NCI-H1105 treated with DMSO at 0.1 percent for 48 hours (cell line): ENCODE data around the gene PPP1R3F.
"Not testable (repeated sequence)": the region's sequence is repeated elsewhere in the genome, so short reads cannot be mapped to it uniquely, and the experiment has no call there.

Experiments used
- DNase-seq: peaks from one replicate; lab custom pipeline; 2025; lab: John Stamatoyannopoulos, UW

The PPP1R3F gene

DNA sequence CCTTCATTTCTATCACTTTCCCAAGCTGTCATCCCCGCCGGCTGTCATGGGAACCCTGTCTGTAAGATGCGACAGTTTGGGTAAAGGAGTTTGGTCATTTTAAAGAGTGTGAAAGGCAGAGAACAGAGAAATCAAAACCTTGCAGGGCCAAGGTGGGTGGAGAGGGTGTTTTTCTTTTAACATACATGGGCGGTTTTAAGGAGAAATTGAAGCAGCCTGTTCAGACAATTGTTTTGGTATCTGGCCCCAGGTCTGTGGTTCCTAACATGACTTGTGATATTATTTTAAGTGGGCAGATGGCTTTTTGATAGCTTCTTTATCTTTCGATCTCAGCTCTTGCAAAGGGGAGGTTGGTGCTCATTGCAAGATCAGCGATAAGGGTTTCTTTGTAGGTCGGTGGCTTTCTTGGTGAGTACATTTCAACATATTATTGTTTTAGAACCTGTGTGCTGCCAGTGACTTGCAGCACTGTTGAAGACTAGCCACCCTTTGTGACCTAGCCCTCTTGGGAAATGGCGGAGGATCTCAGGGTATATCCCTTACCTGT is 3.7 kb downstream of the PPP1R3F start:
- no peak for DNase-seq

DNA sequence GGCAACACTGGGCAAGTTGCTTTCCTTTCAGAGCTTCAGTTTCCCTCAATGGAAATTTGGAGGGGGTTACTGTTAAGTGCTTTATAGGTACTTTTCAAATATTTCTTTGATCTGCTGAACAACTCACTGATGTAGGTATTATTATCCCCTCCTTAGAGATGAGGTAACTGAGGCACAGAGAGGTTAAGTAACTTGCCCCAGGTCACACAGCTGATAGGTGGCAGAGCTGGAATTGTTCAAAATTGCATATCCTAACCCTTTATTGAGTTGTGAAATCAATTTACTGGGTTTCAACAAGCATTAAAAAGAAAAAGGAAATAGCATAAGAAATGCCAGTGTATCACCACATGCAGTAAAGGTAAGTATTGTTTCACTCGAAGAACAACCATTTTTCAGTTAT is 6.6 kb downstream of the PPP1R3F start:
- DNase-seq: no peak

DNA sequence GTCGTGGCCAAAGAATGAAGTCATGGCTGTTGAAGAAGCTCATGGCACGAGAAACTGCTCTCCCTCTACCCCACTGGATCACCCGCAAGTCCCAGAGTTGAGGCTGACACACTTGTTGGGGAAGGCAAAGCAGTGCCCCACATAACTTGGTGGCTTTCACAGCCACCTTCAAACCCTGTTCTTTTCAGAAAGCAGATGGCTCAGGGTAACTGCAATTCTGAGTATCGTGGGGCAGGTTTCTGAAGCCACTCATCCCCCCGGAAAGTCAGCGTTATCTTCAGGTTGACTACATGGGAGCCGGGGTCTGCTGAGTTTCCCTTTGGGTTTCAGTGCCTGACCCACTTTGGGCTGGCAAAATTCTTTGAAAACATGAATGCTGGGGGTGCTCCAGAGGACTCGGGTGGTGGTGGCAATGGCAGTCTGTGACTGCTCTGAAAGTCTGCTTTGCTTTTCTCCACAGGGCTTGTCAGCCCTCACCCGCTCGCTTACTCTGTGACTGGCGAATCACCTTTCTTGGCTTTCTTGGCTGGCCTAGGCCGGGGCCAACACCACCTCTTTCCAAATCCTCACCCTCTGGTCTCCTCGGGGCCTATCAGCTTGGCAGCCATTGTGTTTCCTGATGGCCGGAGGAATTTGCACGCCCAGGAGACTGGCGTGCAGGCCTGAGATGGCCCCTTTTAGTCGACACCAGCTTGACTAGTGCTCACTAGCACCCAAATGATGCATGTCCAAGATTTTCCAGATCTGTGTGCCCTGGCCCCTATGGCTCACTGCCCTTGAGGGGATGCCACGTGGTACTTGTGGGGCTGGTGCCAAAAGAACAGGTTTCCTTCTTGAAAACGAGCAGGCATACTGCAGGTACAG is 7.3 kb downstream of the PPP1R3F start:
- DNase-seq: no peak

DNA sequence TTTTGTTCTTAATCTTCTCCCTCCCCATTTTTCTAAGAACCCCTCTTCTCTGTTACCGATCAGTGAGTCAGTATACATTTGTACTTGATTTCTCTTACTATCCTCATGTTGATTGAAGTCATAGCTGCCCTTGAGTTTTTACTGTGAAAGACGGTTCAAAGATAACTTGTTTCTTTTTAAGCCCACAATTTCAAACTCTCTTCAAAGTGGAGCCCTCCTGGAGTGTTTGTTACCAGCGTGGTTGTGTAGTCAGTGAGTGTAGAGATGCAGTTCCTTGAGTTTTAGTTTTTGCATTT is 7.9 kb downstream of the PPP1R3F start:
- no peak for DNase-seq

DNA sequence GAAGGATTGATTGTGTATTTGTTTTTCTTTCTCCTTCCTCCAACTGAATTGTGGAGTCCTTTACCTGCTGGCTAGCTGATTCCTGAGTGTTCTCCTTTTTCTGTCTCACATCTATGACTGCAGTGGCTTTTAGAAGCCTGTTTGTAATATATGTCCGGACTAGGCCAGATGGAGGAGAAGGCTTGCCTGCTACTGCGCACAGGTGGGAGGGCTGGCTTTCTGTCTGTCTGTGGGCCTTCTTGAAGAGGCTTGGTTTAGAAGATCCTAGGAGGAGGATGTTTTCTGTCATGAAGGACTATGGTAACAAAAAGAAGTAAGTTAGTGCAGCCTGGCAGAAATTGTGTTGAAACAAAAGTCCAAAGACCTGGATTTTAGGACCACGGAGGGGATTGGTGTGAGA is 8.5 kb downstream of the PPP1R3F start:
- no peak for DNase-seq

DNA sequence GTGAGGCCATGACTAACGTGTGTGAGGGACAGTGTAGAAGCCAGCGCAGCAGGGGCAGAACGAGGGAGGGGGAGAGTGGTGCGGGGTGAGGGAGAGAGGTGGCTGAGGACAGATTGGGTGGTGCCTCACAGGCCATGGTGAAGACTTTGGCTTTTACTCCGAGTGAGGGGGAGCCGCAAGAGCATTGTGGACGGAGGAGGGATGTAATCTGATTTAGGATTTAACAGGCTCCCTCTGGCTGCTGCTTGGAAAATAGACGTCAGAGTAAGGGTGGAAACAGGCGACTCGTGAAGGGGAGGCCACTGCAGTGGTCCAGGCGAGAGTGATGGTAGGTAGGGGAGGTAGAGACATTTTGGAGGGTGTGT is 13.0 kb downstream of the PPP1R3F start:
- DNase-seq: no peak

DNA sequence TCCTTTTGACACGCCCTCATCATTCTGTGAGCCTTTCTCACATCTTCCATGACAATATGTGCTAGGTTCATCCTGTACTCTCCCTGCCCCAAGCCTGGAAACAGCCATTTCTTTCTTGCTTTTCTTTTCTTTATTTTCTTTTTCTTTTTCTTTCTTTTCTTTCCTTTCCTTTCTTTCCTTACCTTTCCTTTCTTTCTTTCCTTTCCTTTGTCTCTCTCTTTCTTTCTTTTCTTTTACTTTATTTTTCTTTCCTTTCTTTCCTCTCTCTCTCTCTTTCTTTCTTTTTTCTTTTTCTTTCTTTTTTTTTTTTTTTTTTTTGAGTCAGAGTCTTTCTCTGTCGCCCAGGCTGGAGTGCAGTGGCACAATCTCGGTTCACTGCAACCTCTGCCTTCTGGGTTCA is 14.6 kb downstream of the PPP1R3F start:
- no peak for DNase-seq

DNA sequence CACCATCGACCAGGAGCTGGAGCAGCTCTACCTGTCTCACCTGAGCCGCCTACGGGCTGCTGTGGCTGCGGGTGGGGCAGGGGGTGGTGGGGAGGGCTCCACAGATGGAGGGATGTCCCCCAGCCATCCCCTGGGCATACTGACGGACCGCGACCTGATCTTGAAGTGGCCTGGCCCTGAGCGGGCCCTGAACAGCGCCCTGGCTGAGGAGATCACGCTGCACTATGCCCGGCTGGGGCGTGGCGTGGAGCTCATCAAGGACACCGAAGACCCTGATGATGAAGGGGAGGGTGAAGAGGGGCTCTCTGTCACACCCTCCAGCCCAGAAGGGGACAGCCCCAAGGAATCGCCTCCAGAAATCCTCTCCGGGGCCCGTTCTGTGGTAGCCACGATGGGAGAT is 16.5 kb downstream of the PPP1R3F start:
- no peak for DNase-seq

DNA sequence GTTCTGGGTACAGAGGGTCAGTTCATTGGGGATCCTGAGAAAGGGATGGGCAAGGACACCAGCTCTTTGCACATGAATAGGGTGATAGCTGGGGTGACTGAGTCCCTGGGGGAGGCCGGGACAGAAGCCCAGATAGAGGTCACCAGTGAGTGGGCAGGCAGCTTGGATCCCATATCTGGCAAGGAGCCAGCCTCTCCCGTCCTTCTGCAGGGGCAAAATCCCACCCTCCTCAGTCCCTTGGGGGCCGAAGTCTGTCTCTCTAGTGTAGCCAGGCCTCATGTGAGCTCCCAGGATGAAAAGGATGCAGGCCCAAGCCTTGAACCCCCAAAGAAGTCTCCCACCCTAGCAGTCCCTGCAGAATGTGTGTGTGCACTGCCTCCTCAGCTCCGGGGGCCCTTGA is 17.0 kb downstream of the PPP1R3F start:
- DNase-seq: no peak

DNA sequence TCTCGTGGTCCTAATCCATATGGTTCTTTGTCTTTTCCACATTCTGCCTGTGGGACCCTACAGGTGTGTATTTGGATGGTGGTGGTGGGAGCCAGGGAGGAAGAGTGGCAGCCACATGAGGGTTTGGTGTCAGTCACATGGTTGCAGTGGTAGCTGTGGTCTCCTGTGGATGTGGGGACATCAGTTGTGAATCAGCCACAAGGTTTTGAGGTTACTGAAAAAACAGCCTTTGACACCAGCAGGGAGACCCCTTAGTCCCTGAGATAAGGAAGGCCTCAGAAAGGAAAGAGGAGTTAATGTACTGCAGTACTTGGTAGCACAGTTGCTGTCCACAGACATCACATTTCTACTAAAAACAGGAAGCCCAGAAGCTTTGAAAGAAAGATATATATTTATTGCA is 18.1 kb downstream of the PPP1R3F start:
- DNase-seq: no peak

DNA sequence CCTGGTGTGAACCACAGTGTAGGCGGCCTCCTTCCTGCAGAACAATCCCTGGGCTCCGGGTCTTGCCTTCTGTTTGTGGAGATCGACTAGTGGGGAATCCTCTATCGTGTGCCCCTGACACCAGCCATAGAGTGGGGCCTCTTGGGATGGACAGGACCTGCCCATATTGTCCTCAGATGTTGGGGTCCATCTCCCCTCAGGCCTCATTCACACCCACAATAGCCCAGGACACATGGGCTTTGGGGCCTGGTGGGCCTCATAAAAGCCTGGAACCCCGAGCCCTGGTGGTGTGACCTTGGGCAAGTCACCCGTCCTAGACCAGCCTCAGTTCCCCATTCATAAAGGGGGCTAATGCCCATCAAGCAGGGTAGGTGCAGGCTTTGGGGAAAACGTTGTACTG is 20.6 kb downstream of the PPP1R3F start:
- DNase-seq: no peak

DNA sequence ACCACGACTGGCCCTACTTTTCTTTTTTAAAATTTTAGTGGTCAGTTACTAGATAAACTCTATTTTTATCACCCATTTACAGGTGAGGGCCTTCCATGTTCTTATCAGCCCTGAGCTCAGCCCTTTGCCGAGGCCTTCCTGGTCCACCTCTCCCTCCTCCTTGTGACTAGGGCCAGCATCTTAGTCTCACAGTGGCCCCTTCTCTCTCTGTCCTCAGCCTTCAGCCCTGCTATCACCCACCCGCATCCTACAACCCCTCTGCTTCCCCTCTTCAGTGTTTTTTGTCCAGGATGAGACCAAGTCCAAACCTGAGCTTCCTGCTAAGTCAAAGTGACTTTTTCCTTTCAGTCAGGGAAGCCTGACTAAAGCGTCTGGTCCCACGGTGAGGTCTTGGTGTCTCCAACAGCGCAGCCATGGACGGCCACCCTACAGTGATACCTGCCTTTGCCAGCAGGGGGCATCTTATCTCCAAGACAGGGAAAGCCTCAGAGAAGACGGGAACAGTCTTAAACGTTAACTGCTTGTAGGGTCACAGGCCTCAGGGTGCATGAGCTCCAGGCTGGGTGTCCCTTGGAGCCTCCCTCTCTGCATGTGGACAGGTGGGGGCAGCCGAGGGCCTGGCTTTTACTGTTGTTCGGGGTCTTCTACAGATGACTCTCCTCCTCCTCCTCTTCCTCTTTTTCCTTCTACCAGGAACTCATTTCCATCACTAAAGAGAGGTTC is 22.2 kb downstream of the PPP1R3F start:
- peak; percentile 36 for DNase-seq

DNA sequence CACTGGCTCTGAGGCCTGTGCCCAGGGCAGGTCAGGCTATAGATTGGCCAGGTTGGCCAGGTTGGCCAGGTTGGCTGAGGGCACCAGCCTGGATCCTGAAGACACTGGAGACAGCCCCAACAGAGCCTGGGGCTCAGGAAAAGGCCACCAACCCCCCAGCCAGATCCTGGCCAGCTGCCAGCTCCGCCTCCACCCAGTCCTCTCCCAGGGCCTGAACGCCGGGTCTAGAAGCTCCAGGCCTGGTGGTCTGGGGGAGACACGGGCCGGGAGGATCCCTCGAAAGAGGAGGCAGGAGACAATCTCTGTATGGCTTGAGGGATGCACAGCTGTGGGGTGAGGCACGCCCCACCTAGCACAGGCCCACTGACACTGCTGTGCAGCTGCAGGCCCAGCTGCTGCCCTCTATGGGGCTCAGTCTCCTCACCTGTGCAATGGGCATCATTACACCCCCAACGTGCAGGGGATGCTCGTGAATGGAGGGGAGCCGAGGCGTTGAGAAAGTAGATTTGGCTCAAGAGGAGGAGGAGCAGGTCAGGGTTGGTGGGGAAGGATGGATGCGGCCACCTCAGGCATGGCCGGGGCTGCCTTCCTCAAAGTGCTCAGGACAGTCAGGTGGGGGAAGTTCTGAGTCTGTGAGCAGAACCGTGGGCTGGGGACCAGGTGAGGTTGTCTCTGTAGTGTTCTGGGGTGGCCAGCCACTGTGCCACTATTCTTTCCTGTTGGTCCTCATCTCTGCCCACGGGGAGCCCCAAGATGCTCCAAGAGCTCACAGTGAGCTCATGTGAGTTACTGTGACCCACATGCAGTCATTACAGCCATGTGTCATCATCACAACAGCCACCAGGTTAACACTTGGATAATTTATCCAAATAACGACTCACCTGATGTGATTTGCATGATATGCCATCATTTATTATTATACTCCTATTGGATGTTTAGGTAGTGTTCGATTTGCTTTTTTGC is 23.1 kb downstream of the PPP1R3F start:
- DNase-seq: no peak

DNA sequence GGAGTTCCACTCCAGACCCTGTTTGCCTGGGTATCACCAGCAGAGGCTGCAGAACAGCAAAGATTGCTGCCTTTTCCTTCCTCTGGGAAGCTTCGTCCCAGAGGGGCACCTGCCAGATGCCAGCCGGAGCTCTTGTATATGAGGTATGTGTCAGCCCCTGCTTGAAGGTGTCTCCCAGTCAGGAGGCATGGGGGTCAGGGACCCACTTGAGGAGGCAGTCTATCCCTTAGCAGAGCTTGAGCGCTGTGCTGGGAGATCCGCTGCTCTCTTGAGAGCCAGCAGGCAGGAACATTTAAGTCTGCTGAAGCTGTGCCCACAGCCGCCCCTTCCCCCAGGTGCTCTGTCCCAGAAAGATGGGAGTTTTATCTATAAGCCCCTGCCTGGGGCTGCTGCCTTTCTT is 29.7 kb downstream of the PPP1R3F start:
- not testable (repeated sequence) for DNase-seq

DNA sequence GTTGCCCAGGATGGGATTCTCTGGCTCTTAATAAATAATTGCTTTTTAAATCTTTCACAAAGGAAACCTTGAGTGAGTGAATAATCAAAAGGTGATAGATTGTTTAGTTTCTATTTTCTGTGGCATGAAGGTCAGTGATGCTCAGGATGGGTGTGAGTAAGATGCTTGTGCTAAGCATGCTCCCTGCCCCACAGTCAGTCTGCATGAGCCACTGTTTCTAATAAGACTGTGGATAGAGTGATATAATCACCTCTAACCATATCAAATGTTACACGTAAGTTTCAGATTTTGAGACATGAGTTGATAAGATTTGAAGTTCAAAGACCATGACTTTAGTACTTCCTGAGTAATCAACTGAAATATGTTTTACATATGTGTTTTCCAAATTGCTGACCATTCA is 31.1 kb downstream of the PPP1R3F start:
- no peak for DNase-seq

DNA sequence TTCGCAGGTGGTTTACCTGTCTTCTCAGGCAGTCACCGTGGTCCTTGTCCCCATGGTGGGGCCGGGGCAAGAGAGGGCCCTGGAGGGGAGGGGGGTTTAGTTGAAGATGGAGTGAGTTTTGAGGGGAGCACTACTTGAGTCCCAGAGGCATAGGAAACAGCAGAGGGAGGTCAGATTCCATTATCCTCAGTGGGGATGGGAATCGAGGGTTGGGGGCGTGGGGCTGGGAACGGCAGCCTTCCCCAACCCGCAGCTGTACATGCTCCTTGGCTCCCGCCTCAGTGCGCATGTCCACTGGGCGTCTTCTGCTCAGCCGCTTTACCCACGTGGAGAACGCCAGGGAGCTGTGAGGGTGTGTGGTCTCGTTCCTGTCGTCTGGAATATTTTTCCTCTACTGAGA is 33.8 kb downstream of the PPP1R3F start, which contains the start of gene GAGE10:
GAGE10 (plus strand) TSS at position 301 of the 400 bp plus-strand sequence. CDS start 1,214 bp downstream, outside the sequence.
- DNase-seq: no peak

DNA sequence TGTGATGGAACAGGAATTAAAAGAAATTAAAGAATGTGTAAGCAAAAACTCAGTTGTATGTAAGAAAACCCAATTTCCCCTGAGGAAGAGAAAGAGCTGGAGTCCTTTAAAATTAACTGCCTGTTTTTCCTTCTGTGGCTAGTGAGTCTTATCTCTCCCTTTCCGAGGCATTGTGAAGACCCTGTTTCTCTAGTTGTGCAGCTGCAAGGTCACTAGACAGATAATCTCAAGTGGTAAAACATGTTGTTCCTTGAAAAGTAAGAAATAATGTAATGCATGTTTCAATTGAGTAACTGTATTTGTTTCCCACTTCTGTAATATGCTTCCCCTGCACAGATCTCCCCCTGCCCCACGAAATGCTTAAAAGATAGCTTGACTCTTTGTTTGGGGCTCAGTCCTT is 38.2 kb downstream of the PPP1R3F start:
- not testable (repeated sequence) for DNase-seq

DNA sequence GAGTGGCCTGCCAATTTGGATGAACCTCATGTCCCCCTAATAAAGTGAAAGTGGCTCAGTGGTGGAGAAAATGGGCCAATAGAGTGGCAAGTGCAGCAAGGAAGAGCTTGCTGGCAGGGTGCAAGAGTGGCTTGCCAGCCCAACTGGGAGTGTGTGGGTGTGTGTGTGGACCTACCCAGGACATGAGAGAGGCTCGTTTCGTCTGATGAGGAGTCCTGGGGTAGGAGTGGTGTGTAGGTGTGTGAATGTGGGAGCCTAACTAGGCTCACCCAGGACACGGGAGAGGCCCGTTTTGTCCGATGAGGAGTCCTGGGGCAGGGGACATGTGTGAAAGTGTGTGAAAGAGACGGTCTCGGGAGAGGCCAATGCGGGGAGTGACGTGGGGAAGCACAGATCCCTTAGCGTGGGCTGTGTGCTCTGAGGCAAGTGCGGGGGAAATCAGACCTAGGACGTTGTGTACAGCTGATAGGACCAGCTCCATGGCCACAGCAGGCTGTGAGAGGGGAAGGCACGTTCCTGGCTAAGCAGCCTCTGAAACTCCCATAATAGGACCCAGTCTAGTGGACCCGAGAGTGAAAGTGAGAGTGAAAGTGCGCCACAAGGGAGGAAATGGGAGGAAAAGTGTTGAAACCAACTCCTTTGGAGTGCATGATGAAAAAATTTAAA is 39.1 kb downstream of the PPP1R3F start:
- no peak for DNase-seq

DNA sequence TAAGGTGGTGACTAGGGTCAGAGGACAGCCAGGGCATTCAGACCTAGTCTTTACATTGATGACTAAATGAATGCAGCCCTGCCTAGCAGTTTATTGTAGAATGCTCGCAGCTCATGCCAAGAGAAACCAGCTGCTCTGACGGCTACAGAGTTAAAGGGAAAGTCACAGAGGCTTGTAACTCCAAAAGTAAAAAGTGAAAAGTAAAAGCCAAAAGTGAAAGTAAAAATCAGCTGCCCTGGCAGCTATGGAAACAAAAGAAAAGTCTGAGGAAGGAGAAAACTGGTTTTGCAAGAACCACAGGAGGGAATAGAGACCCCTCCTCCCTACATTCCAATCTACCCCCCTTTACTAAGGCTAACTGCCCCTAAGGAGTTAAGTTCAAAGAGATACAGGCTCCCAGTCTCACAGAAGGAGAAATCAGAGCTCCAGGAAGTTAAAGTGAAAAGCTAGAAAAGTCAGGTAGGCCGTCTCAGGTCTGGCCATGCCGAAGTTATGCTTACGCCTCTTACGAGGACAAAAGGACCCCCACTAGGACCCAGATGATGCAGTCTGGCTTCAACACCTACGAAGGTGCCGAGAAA is 39.9 kb downstream of the PPP1R3F start:
- DNase-seq: no peak

DNA sequence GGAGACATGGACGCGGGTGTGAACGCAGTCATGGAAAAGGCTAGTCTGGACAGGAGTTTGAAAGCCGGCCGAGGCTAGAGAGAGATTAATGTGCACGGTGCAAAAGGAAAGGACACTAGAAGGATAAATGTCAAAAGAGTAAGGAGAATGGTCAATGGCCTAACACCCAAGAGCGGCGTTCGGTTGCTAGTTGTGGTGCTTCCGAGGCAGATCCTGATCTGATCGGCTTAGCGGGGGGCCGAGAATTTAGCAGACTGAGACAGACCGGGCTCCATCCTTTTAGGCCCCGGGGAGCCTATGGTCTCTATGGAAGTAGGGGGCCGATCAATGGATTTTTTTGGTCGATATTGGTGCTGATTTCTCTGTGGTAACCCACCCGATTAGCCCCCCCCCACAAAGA is 40.8 kb downstream of the PPP1R3F start:
- no peak for DNase-seq

DNA sequence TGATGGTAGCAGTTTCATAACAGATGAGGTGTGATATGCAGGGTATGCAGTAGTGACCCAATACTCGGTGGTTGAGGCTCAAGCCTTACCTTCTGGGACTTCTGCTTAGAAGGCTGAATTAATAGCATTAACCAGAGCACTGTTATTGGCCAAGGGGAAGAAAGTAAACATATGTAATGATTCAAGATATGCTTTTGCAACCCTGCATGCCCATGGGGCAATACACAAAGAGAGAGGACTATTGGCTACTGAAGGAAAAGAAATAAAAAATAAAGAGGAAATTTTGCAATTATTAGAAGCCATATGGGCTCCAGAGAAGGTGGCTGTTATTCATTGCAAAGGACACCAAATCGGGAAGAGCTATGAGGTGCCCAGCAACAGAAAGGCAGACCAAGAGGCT is 42.6 kb downstream of the PPP1R3F start:
- no peak for DNase-seq
